H9 (cell line): Measurements from ENCODE around the gene PLP2. TPM values are rescaled to one million over a fixed set of nuclear protein-coding genes. Genes with fewer than 3 reads are reported as not detected.

Experiments
- DNase-seq: peaks from one replicate; pipeline ENCODE4 v3.0.0-alpha.2; 2017
- H2AFZ ChIP-seq: one replicate; pipeline ENCODE4 v1.6.1; 2013; ENCODE audit warnings: mild to moderate bottlenecking, low read length, control low read depth, moderate library complexity
- H2AK5ac ChIP-seq: 2 replicates; pipeline ENCODE4 v1.6.1; 2013; ENCODE audit warnings: low read length, control low read depth, mixed read lengths; ENCODE audit not compliant: insufficient read length
- H2BK120ac ChIP-seq: one replicate; pipeline ENCODE4 v1.6.1; 2013; ENCODE audit warnings: low read depth, mild to moderate bottlenecking, low read length, control low read depth, inconsistent platforms; ENCODE audit not compliant: poor library complexity, severe bottlenecking
- H2BK12ac ChIP-seq: 2 replicates; pipeline ENCODE4 v1.6.1; 2013; ENCODE audit warnings: low read length, control low read depth, mixed read lengths, low read depth; ENCODE audit not compliant: insufficient read length
- H2BK15ac ChIP-seq: 2 replicates; pipeline ENCODE4 v1.6.1; 2013; ENCODE audit warnings: low read depth, low read length, control low read depth
- H2BK20ac ChIP-seq: one replicate; pipeline ENCODE4 v1.6.1; 2013; ENCODE audit warnings: low read depth, mild to moderate bottlenecking, low read length, control low read depth, inconsistent platforms; ENCODE audit not compliant: poor library complexity, severe bottlenecking
- H2BK5ac ChIP-seq: 2 replicates; pipeline ENCODE4 v1.6.1; 2013; ENCODE audit warnings: low read length, control low read depth, mixed read lengths; ENCODE audit not compliant: insufficient read length
- H3K14ac ChIP-seq: 2 replicates; pipeline ENCODE4 v1.6.1; 2013; ENCODE audit warnings: low read length, control low read depth; ENCODE audit not compliant: insufficient read depth
- H3K18ac ChIP-seq: 2 replicates; pipeline ENCODE4 v1.6.1; 2013; ENCODE audit warnings: low read depth, mild to moderate bottlenecking, mixed read lengths, low read length, control low read depth; ENCODE audit not compliant: insufficient read length
- H3K23ac ChIP-seq: 2 replicates; pipeline ENCODE4 v1.6.1; 2013; ENCODE audit warnings: low read length, control low read depth, mixed read lengths, low read depth; ENCODE audit not compliant: insufficient read length
- H3K23me2 ChIP-seq: 2 replicates; pipeline ENCODE4 v1.6.1; 2013; ENCODE audit warnings: low read depth, mild to moderate bottlenecking, mixed read lengths, low read length, control low read depth; ENCODE audit not compliant: insufficient read length, poor library complexity, severe bottlenecking
- H3K27ac ChIP-seq: 2 replicates; pipeline ENCODE4 v1.5.1; 2013; ENCODE audit warnings: low read length, control low read depth, mixed read lengths, low read depth; ENCODE audit not compliant: insufficient read length
- H3K27me3 ChIP-seq: 2 replicates; pipeline ENCODE4 v1.6.1; 2013; ENCODE audit warnings: low read length, control low read depth, inconsistent platforms; ENCODE audit not compliant: insufficient read depth
- H3K4ac ChIP-seq: 2 replicates; pipeline ENCODE4 v1.6.1; 2013; ENCODE audit warnings: low read depth, mild to moderate bottlenecking, control low read depth, inconsistent platforms, low read length, moderate library complexity
- H3K4me1 ChIP-seq: 2 replicates; pipeline ENCODE4 v1.6.1; 2013; ENCODE audit warnings: low read length, control low read depth, inconsistent platforms; ENCODE audit not compliant: insufficient read depth
- H3K4me2 ChIP-seq: 2 replicates; pipeline ENCODE4 v1.6.1; 2013; ENCODE audit warnings: low read length, control low read depth, mixed read lengths; ENCODE audit not compliant: insufficient read length, insufficient read depth
- H3K56ac ChIP-seq: 2 replicates; pipeline ENCODE4 v1.6.1; 2013; ENCODE audit warnings: low read depth, mild to moderate bottlenecking, mixed read lengths, low read length, control low read depth; ENCODE audit not compliant: insufficient read length
- H3K79me1 ChIP-seq: 2 replicates; pipeline ENCODE4 v1.6.1; 2013; ENCODE audit warnings: low read depth, mild to moderate bottlenecking, moderate library complexity, low read length, control low read depth, inconsistent platforms; ENCODE audit not compliant: insufficient read depth, poor library complexity, severe bottlenecking
- H3K79me2 ChIP-seq: 2 replicates; pipeline ENCODE4 v1.6.1; 2013; ENCODE audit warnings: low read length, control low read depth, inconsistent platforms; ENCODE audit not compliant: insufficient read depth
- H3K9ac ChIP-seq: 2 replicates; pipeline ENCODE4 v1.6.1; 2013; ENCODE audit warnings: low read length, control low read depth, mixed read lengths; ENCODE audit not compliant: insufficient read length; ENCODE audit errors: extremely low read depth
- H3K9me3 ChIP-seq: one replicate; pipeline ENCODE4 v1.6.1; 2013; ENCODE audit warnings: low read depth, low read length, inconsistent platforms; ENCODE audit not compliant: control insufficient read depth
- H3T11ph ChIP-seq: one replicate; pipeline ENCODE4 v1.6.1; 2013; ENCODE audit warnings: mild to moderate bottlenecking, low read length, control low read depth, inconsistent platforms
- H4K20me1 ChIP-seq: one replicate; pipeline ENCODE4 v1.6.1; 2013; ENCODE audit not compliant: control insufficient read depth, insufficient read length, insufficient read depth
- H4K5ac ChIP-seq: 2 replicates; pipeline ENCODE4 v1.6.1; 2013; ENCODE audit warnings: low read depth, mild to moderate bottlenecking, mixed read lengths, low read length, control low read depth; ENCODE audit not compliant: insufficient read length
- H4K8ac ChIP-seq: replicated peaks from 2 replicates; pipeline ENCODE4 v1.6.1; 2013; ENCODE audit warnings: low read length, control low read depth, mixed read lengths, low read depth; ENCODE audit not compliant: insufficient read length
- H4K91ac ChIP-seq: 2 replicates; pipeline ENCODE4 v1.6.1; 2013; ENCODE audit warnings: low read depth, mild to moderate bottlenecking, moderate library complexity, mixed read lengths, low read length, control low read depth; ENCODE audit not compliant: insufficient read length
- H3K27ac Mint-ChIP-seq, 3 experiments: 2 replicates in 2 of 3; 3 replicates in 1 of 3; pipeline ENCODE4 v1.8.0; 2020 to 2021; ENCODE audit warnings: mixed read lengths in 3 of 3, mild to moderate bottlenecking in 1 of 3, moderate library complexity in 1 of 3
- H3K27me3 Mint-ChIP-seq: 2 replicates; pipeline ENCODE4 v1.8.0; 2021; ENCODE audit warnings: low read depth, mild to moderate bottlenecking, moderate library complexity, mixed read lengths
- H3K36me3 Mint-ChIP-seq, 3 experiments: 2 replicates in 2 of 3; 3 replicates in 1 of 3; pipeline ENCODE4 v1.8.0; 2020 to 2021; ENCODE audit warnings: low read depth in 3 of 3, mixed read lengths in 3 of 3; ENCODE audit not compliant: insufficient read depth in 1 of 3
- H3K4me1 Mint-ChIP-seq, 2 experiments: 2 replicates each; pipeline ENCODE4 v1.8.0; 2020; ENCODE audit warnings: mixed read lengths in 2 of 2
- H3K4me3 Mint-ChIP-seq, 2 experiments: 2 replicates in 1 of 2; 3 replicates in 1 of 2; pipeline ENCODE4 v1.8.0; 2020 to 2021; ENCODE audit warnings: mild to moderate bottlenecking in 2 of 2, mixed read lengths in 2 of 2, moderate library complexity in 1 of 2
- H3K9me3 Mint-ChIP-seq, 2 experiments: 2 replicates in 1 of 2; 3 replicates in 1 of 2; pipeline ENCODE4 v1.8.0; 2020; ENCODE audit warnings: mild to moderate bottlenecking in 2 of 2, mixed read lengths in 2 of 2, moderate library complexity in 1 of 2
- CTCF ChIP-seq: fragments of 200-600 bp; sonication (generic); conservative IDR thresholded peaks from 3 replicates; pipeline ENCODE4 v1.8.0; 2021; ENCODE audit warnings: antibody characterized with exemption, mild to moderate bottlenecking
- WGBS: extraction: QIAGEN DNeasy Blood & Tissue Kit; methylation state at CpG from one replicate; pipeline ENCODE4 v1.1.7; 2013; ENCODE audit warnings: missing lambda C conversion rate, low lambda C conversion rate, mixed read lengths; ENCODE audit not compliant: insufficient read length; ENCODE audit errors: extremely low coverage; 5-methylcytosine and 5-hydroxymethylcytosine counted together
- total RNA-seq: library from RNA; stranded (reverse); gene quantifications from 2 replicates; pipeline ENCODE4 v1.2.1, GENCODE V29; 2021

The PLP2 gene
- total RNA-seq, 1 experiment from 2014 or later, result 11.7 TPM

DNA sequence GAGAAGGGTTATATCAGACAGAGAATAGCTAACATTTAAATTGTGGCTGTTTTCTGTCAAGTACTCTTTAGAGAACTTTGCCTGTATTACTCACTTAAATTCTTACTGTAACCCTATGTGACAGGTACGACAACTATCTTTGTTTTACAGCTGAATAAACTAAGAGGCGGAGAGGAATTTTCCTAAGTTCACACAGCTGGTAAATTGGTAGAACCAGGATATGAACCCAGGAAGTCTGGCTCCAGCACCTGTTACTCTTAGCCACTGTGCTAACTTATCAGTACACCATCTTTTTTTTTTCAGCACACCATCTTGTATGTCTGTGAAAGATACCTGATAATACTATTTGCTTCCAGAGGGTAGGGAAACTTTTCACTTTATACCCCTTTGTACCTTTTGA lies 30.3 kb downstream of the PLP2 start:
- H3K27ac Mint-ChIP-seq, result no peak overlapping the region
- Histone ChIP-seq H3K23me2 (peaks cover 14% of the 10 kb centered on the region), H4K20me1 (no peaks in the 10 kb centered on the region), H2AFZ (no peak overlapping the region), H2BK12ac (no peak overlapping the region), H3K14ac (no peak overlapping the region), H4K8ac (no peak overlapping the region), H3K23ac (no peak overlapping the region), H3K27ac (no peak overlapping the region), H2BK5ac (no peak overlapping the region), H3K4me2 (no peak overlapping the region), H3K18ac (no peak overlapping the region), H3K4me1 (no peaks in the 10 kb centered on the region), H3K4ac (no peak overlapping the region), H2BK120ac (no peak overlapping the region), H3K79me2 (no peaks in the 10 kb centered on the region), H4K5ac (no peak overlapping the region), H3K79me1 (no peaks in the 10 kb centered on the region), H3K9ac (no peak overlapping the region), H3K56ac (no peak overlapping the region), H4K91ac (no peak overlapping the region), H2AK5ac (no peak overlapping the region), H2BK15ac (no peak overlapping the region), H3K27me3 (no peaks in the 10 kb centered on the region), H2BK20ac (no peak overlapping the region), H3T11ph (no peak overlapping the region), H3K9me3 (peaks cover 28% of the 10 kb centered on the region)
- no peak for TF ChIP-seq CTCF
- H3K4me3 Mint-ChIP-seq, result no peak overlapping the region
- peaks cover 17% of the 10 kb centered on the region for H3K27me3 Mint-ChIP-seq
- peaks cover 0 to 11% (median 5%) of the 10 kb centered on the region in 3 experiments; a peak in 5 of 7 replicates for H3K36me3 Mint-ChIP-seq
- peaks cover 11 to 27% of the 10 kb centered on the region in 2 experiments; a peak in 3 of 4 replicates for H3K4me1 Mint-ChIP-seq
- H3K9me3 Mint-ChIP-seq, result peaks cover 67 to 81% of the 10 kb centered on the region in 2 experiments
- no CpG with 5 or more reads among the region's 2 CpGs for WGBS
- DNase-seq, result no peak
